Peyer's patch (tissue), 4 donors: ENCODE measurements around the gene SAFB. TPM values are rescaled to one million over a fixed set of nuclear protein-coding genes. Genes with fewer than 3 reads are reported as not detected.

ENCODE experiments used
- DNase-seq, 3 donors: peaks; one replicate each; pipeline ENCODE4 v3.0.0-alpha.2; 2017 to 2019
- H3K27ac ChIP-seq, 4 donors: fragments of 200-600 bp; sonication (generic); one replicate each; pipeline ENCODE4 v1.5.1; 2016 to 2019
- H3K27me3 ChIP-seq, 2 donors: fragments of 200-600 bp; sonication (generic); one replicate each; pipeline ENCODE4 v1.5.1; 2019
- H3K36me3 ChIP-seq, 3 donors: fragments of 200-600 bp; sonication (generic); one replicate each; pipeline ENCODE4 v1.5.1; 2016 to 2019
- H3K4me1 ChIP-seq, 4 donors: fragments of 200-600 bp; sonication (generic); one replicate each; pipeline ENCODE4 v1.5.1; 2016 to 2019
- H3K4me3 ChIP-seq, 4 donors: fragments of 200-600 bp; sonication (generic); 1 replicate in 3 of 4; 2 replicates in 1 of 4; pipeline ENCODE4 v1.5.1; 2016 to 2019; ENCODE audit warnings: mild to moderate bottlenecking in 1 of 4
- H3K9me3 ChIP-seq, 4 donors: fragments of 200-600 bp; sonication (generic); one replicate each; pipeline ENCODE4 v1.5.1; 2016 to 2019; ENCODE audit warnings: mild to moderate bottlenecking in 1 of 4
- CTCF ChIP-seq, 6 experiments: fragments of 450-650 bp in 4 of 6; fragments of 200-600 bp in 2 of 6; sonication (generic) in 1 of 6; IDR thresholded peaks; one replicate each; pipeline ENCODE4 v1.5.1; 2017 to 2019; ENCODE audit warnings: antibody characterized with exemption in 6 of 6, mild to moderate bottlenecking in 3 of 6, moderate library complexity in 1 of 6
- POLR2A ChIP-seq, 2 donors: fragments of 450-650 bp; IDR thresholded peaks; one replicate each; pipeline ENCODE4 v1.5.1; 2017; ENCODE audit warnings: antibody characterized with exemption in 2 of 2, mild to moderate bottlenecking in 2 of 2, moderate library complexity in 2 of 2
- total RNA-seq, 4 donors: library from RNA; depleted of rRNA; stranded (reverse); fragments of >200 nt; gene quantifications; one replicate each; pipeline ENCODE4 v1.1.0, GENCODE V29; 2016

SAFB gene
- total RNA-seq, 4 donors from 2014 or later, result 86.3 to 374 (median 163) TPM

- H3K4me1 ChIP-seq, result peaks cover 0 to 28% (median 14%) of the 10 kb centered on the region in 4 donors
- no peak overlapping the region for H3K27ac ChIP-seq
- no peak overlapping the region for H3K4me3 ChIP-seq
- no peaks in the 10 kb centered on the region for H3K27me3 ChIP-seq
- peaks cover 0 to 45% (median 0%) of the 10 kb centered on the region in 3 donors for H3K36me3 ChIP-seq
- no peak for DNase-seq
- TF ChIP-seq CTCF (IDR thresholded peaks at IDR 0.05) (no peak), POLR2A (IDR thresholded peaks at IDR 0.05) (no peak)
- no peaks in the 10 kb centered on the region for H3K9me3 ChIP-seq
These were observed 2.9 kb upstream of the SAFB start for GRCh38 chr19:5619946-5620345.

- H3K27me3 ChIP-seq, result no peaks in the 10 kb centered on the region
- H3K4me3 ChIP-seq, result peak overlapping the region; percentile 78 to 99 (median 84)
- peak in 2 of 3 donors; percentile 48 to 55 for DNase-seq
- H3K27ac ChIP-seq, result peak overlapping the region; percentile 91 to 98 (median 96)
- peaks cover 0 to 42% (median 25%) of the 10 kb centered on the region in 4 donors for H3K4me1 ChIP-seq
- TF ChIP-seq CTCF (IDR thresholded peaks at IDR 0.05), result no peak
- TF ChIP-seq POLR2A (IDR thresholded peaks at IDR 0.05), result no peak
- H3K9me3 ChIP-seq, result no peaks in the 10 kb centered on the region
- peaks cover 0 to 46% (median 0%) of the 10 kb centered on the region in 3 donors for H3K36me3 ChIP-seq
These were observed 1.5 kb upstream of the SAFB start for GRCh38 chr19:5621311-5621944.

- H3K9me3 ChIP-seq, result no peaks in the 10 kb centered on the region
- peak overlapping the region; percentile 78 to 99 (median 84) for H3K4me3 ChIP-seq
- H3K4me1 ChIP-seq, result peaks cover 0 to 48% (median 25%) of the 10 kb centered on the region in 4 donors
- peak overlapping the region; percentile 91 to 98 (median 96) for H3K27ac ChIP-seq
- TF ChIP-seq CTCF (IDR thresholded peaks at IDR 0.05), result no peak
- no peak for TF ChIP-seq POLR2A (IDR thresholded peaks at IDR 0.05)
- peaks cover 0 to 48% (median 0%) of the 10 kb centered on the region in 3 donors for H3K36me3 ChIP-seq
- peak in 1 of 3 donors; percentile 56 for DNase-seq
- H3K27me3 ChIP-seq, result no peaks in the 10 kb centered on the region
These were observed 878 bp upstream of the SAFB start for GRCh38 chr19:5621945-5622464.

GRCh38 chr19:5623397-5624017 lies 624 bp downstream of the SAFB start:
- peak overlapping the region; percentile 78 to 99 (median 84) for H3K4me3 ChIP-seq
- H3K4me1 ChIP-seq, result peaks cover 0 to 54% (median 28%) of the 10 kb centered on the region in 4 donors
- no peaks in the 10 kb centered on the region for H3K27me3 ChIP-seq
- H3K27ac ChIP-seq, result peak overlapping the region; percentile 92 to 98 (median 94)
- peaks cover 0 to 45% (median 0%) of the 10 kb centered on the region in 3 donors for H3K36me3 ChIP-seq
- peak in 1 of 3 donors; percentile 45 for DNase-seq
- TF ChIP-seq POLR2A (IDR thresholded peaks at IDR 0.05) (no peak), CTCF (IDR thresholded peaks at IDR 0.05) (no peak)
- H3K9me3 ChIP-seq, result no peaks in the 10 kb centered on the region

- DNase-seq, result peak in 2 of 3 donors; percentile 54 to 58
- H3K4me1 ChIP-seq, result peaks cover 0 to 58% (median 28%) of the 10 kb centered on the region in 4 donors
These were observed 1.3 kb downstream of the SAFB start for GRCh38 chr19:5624018-5624663.

More at GRCh38 chr19:5624018-5624663, 1.3 kb downstream of the SAFB start:
- peak overlapping the region; percentile 92 to 98 (median 94) for H3K27ac ChIP-seq
- peaks cover 0 to 43% (median 0%) of the 10 kb centered on the region in 3 donors for H3K36me3 ChIP-seq
- TF ChIP-seq CTCF (IDR thresholded peaks at IDR 0.05) (no peak), POLR2A (IDR thresholded peaks at IDR 0.05) (no peak)
- H3K9me3 ChIP-seq, result no peaks in the 10 kb centered on the region
- peak overlapping the region; percentile 78 to 99 (median 84) for H3K4me3 ChIP-seq
- no peaks in the 10 kb centered on the region for H3K27me3 ChIP-seq
